NK-92 (cell line): ENCODE results near the gene FBXO46.

Source experiments
- DNase-seq: peaks from one replicate; lab custom pipeline; 2025; ENCODE audit not compliant: unreplicated experiment; lab: John Stamatoyannopoulos, UW

Gene FBXO46, protein sequence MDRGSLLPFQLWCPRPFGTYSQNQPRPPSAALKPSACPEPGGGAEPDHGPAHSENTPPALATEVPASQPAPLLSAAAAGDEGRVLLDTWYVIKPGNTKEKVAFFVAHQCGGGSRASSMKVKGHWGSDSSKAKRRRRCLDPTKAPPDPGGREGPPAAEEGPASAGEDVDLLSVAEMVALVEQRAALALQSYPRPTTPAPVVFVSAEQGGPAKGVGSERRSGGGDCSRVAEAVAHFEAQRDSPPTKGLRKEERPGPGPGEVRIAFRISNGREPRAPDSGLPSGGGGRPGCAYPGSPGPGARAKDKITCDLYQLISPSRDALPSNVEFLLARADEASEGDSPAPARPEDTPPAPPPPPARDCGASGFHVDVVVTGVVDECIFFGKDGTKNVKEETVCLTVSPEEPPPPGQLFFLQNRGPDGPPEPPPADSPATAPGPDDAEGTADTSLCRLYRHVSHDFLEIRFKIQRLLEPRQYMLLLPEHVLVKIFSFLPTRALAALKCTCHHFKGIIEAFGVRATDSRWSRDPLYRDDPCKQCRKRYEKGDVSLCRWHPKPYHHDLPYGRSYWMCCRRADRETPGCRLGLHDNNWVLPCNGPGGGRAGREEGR

DNA sequence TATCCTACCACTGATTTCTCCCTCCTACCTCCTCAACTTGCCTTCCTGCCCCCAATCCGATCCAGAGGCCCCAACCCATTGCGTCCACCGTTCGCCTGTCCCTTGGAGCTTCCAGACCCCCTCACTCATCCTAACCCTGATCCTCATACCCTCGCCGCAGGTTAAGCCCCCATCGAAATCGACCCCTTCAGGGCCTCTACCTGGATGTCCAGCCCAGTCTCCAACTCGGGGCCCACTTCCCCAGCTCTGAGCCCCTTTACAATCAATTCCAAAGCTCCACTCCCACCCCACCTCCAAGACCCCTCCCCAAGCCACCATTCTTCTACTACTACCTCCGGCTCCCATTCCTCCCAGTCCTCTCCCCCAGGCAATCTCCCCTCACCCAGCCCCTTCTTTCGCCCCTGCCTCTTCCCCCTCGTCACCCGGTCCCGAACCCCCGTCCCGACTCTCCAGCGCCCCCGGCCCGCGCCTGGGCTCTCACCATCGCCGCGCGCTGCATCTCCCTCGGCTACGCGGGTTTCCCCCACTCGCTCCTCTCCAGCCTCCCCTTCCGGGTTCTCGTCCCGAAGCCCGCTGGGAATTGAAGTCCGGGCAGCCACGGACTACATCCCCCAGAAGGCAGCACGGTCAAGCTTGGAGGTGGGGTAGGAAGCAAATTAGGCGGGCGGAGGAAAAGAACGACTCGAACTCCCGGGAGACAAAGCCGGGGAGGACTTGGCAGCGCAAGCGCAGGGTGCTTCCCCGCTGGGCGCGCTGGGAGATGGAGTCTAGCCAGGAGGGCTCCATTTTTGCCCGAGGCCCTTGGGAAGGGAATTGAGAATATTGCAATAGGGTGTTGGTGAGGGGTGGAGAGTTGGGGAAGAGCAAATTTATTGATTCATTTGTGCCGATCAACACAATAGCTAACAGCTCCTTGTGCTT lies at the start of gene FBXO46:
TSS of gene FBXO46 (minus strand) at position 529 of the 921 bp plus-strand sequence. CDS start 17,401 bp downstream, outside the sequence.
- peak; percentile 53 for DNase-seq

DNA sequence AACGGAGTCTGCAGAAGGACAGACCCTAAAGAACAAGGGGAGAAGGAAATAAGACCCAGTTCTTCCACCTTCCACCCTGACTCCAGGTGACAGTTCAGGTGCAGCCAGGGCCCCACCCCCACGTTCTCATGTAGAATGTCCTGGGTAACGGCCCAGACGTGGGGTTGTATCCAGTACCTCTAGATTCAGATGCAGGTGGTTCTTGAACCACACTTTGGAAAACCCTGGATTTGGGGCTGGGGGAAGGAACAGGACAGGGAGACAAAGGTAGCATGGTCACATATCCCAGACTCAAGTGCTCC lies 49.4 kb upstream of the FBXO46 start:
- no peak for DNase-seq

DNA sequence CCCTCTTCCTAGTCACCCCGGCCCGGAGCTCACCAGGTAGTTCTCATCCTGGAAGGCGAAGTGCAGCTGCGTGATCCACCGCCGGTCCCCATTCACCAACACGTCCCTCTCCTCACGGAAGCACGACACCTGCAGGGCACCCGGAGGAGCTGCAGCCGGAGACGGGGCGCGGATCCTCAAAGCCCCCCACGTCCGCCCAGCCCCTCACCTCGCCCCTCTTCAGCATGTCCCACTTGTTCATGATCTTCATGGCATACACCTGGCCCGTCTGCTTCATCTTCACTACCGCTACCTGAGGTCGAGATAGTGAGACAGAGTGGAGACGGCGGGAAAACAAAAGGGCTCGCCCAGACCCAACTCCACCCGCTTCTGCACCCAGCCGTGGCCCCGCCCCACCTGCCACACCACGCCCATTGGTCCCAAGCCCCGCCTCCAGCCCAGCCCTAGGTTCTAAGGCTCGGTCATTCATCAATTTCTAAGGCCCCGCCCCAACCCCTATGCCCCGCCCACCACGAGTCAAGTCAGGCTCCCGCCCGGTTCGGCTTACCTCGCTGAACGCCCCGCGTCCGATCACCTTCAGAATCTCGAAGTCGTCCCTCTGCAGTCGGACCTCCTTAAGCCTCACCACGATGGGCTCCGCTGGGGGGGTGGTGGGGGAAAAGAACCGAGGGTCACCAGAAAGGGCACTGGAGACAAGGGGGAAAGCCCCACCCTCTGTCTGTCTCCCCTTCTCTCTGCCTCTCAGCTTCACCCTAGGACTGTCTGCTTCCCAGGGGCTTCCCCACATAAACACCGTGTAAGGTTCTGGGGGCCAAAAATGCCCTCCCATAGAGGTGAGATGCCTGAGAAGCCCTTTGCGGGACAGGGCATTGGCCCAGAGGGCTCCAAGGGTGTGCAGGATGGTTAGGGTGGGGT lies 48.8 kb upstream of the FBXO46 start:
- no peak for DNase-seq

DNA sequence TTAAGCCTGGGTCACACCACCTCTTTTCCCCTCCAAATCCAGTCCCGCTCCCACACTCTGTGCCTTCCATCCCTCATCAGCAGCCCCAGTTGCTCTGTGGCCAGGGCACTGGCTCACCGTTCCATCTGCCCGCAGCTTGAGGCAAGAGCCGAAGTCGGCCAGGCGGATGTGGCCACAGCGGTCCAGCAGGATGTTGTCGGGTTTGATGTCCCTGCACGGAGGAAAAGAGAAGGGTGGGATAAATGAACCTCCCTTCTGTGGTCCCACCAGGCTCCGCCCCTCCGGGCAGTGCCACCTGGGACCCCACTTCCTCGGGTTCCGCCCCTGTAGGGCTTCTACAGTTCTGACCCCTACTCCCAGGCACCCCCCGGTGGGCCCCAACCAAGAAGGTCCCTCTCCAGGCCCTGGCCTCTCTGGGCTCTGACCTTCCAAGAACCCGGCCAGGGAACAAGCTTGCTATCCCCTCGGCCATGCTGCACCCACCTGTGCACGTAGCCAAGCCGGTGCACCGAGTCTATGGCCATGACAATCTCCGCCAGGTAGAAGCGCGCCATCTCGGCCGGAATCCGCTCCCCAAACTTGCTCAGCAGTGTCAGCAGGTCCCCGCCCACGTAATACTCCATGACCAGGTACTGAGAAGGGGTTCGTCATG lies 47.4 kb upstream of the FBXO46 start:
- DNase-seq: no peak

DNA sequence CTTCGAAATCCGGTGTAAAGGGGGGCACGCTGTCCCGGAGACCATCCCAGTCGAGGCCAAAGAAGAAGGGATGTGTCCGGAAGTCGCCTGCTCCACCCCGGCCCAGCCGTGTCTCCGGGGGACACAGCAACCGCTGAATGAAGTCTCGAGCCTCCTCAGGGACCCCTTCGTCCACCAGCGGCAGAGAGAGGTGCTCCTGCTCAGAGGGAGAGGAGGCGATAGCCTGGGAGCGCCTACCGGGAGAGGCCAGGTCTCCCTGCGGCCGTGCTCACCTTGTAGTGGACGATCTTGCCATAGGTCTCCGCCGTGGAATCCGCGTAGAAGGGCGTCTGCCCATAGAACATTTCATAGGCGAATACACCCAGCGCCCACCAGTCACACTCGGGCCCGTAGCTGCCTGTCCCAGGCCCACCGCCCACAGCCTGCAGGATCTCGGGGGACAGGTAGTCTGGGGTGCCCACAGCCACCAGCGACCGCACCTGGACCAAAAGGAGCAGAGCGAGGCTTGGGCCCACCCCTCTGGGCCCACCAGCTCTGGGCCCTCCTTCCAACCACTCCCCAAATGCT lies 46.8 kb upstream of the FBXO46 start:
- no peak for DNase-seq

DNA sequence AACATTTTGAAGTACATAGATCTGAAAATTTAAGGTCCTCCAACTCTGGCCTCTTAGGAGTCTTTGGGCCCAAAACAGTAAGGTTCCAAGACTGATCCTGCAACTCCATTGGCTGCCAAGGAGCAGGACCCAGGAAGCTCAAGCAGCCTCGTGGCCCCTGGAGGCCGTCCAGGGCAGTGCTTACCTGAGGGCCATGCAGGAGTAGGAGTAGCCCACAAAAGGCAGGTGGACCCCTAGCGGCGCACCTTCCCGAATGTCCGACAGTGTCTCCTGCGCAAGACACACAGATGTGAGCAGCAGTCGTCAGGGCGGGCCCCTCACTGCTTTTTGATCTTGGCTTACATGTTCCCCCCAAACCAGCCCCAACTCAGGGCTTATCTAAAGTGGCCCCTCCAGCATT lies 44.1 kb upstream of the FBXO46 start:
- DNase-seq: no peak

DNA sequence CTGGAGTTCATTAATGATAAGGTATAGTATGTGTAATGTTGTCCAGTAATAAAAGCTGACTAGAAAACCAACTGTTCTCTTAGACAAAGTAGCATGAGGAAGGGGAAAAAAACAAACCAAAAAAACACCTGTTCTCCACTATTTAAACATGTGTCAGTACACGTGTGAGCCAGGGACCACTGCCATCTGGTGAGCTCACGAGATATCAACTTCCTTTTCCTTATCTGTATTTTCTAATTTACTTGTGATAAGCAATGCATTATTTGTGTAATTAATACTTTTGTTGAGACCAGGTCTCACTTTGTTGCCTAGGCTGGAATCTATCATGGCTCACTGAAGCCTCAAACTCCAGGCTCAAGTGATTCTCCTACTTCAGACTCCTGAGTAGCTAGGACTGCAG lies 42.7 kb upstream of the FBXO46 start:
- DNase-seq: no peak

DNA sequence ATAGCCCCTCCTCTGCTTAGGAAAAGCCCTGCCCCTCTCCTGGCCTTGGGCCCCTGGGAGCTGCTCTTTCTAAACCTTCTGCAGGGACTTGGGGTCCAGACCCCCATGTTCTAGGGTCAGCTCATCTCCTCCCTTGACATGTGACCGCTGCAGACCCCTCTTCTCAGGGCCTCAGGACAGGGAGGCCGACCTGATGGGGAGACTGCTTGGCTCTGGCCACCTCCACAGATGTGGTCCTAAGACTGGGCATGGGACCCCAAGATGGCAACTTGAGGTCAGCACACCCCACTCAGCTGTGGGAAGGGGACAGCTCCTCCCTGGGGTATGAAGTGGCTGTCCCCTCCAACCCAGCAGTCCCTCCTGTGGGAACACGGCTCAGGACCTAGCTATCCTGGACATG lies 42.2 kb upstream of the FBXO46 start:
- no peak for DNase-seq

DNA sequence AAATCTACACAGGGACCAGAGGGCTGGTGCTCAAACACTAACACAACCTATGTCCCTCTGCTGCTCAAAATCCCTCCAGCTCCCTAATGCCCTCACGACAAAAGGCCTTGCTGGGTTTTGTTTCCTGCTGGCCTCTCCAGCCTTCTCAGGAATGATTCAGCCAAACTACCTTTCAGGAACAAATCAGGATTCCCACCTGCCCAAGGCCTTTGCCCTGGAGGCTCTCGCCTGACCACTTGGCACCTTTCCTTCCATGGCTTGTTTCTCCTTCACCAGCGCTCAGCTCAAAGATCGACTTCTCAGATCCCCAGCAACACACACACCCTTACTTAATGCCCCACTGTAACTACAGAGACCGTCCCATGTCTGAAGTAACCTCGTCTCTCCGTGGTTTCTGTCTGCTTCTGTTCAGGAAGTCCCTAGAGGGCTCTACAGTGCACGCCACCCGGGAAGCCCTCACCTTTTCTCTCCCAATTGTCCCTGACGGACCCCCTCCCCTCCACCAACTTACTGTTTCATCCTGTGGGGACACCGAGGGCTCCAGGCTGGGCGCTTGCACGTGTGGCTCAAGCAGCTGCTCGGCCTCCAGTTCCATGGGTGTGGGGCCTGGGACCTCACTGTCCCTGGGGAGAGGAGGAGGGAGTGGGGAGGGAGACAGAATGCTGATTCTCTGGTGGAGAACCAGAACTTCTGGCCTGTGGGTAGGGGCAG lies 41.6 kb upstream of the FBXO46 start:
- no peak for DNase-seq

DNA sequence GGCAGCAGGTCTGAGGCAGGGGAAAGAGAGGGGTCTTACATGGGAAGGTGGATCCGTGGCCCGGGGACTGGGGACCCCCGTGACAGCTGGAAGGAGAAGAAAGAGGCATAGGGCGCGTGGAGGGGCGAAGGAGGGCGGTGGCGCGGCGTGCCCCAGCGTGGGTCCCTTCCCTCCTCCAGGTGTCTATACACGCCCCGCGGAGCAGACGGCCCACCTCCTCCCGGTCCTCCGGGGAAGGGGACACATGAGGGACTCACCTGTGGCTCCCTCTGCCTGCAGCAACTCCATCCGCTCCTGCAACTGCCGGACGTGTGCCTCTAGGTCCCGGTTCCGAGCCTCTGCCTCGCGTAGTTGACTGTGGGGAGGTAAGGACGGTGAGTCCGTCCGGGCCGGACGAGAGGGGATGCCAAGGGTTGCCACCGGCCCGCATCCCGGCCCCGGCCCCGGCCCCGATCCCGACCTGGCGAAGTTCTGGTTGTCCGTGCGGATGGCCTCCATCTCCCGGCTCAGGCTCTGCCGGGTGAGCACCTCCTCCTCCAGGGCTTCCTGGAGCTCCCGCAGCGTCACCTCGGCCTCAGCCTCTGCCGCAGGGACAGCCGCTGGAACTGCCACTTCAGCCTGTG lies 40.7 kb upstream of the FBXO46 start:
- DNase-seq: no peak

DNA sequence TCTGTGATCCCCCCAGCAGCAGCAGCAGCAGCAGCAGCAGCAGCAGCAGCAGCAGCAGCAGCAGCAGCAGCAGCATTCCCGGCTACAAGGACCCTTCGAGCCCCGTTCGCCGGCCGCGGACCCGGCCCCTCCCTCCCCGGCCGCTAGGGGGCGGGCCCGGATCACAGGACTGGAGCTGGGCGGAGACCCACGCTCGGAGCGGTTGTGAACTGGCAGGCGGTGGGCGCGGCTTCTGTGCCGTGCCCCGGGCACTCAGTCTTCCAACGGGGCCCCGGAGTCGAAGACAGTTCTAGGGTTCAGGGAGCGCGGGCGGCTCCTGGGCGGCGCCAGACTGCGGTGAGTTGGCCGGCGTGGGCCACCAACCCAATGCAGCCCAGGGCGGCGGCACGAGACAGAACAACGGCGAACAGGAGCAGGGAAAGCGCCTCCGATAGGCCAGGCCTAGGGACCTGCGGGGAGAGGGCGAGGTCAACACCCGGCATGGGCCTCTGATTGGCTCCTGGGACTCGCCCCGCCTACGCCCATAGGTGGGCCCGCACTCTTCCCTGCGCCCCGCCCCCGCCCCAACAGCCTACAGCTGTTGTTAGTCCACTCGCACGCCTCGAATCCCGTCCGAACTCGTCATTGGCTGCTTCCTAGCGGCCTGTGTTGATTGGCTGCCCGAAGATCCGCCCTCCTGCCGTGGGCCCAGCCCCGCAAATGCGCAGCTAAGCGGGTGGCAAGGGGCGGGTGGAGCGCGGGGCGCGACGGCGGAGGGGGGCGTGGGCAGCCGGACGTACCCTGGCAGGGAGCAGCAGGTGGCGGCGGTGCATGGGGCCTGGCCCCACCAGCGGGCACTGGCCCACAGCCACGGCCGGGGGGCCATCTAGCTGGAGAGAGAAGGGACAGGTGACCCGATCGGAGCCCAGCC lies 39.8 kb upstream of the FBXO46 start:
- no peak for DNase-seq

DNA sequence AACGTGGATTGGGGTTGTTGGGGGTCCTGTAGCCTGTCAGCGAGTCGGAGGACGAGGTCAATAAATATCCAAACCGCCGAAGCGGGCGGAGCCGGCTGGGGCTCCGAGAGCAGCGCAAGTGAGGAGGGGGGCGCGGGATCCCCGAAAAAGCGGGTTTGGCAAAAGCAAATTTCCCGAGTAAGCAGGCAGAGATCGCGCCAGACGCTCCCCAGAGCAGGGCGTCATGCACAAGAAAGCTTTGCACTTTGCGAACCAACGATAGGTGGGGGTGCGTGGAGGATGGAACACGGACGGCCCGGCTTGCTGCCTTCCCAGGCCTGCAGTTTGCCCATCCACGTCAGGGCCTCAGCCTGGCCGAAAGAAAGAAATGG lies 39.1 kb upstream of the FBXO46 start:
- no peak for DNase-seq

DNA sequence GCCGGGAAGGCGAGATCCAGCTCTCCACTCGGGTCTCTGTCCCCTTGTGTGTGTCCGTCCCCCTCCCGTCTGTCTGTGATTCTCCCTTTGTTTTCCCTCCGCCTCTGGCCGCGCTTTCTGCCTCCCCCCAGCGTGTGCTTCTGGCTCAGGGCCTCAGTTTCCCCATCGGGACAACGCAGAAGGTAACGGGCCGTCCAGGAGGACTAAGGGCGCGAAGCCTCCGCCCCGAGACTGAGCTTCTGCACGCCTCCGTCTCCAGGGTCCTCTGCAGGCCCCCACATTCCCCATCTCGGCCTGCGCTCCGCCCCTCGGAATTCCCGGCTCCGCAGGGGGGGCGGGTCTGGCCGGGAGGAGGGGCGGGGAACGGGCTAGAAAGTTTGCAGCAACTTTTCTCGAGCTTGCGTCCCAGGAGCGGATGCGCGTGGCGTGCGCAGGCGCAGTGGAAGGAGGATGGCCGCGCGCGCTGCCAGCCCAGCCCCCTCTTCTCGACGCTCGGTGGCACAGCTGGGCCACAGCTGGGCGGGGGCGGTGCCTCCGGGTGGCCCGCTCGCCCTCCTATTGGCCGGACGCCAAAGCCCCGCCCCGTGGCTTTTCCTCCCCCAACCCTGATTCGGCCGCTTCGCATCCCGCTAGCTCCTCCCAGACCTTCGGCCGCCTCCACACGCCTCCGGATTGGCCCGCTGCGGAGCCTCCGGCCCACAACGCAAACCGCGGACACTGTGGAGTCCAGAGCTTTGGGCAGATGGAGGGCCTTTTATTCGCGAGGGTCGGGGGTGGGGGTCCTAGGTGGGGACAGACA lies 38.5 kb upstream of the FBXO46 start, which contains the start of gene SIX5:
TSS of gene SIX5 (minus strand) at position 269 of the 799 bp plus-strand sequence. CDS start 408 bp downstream, outside the sequence.
- DNase-seq: peak; percentile 44

DNA sequence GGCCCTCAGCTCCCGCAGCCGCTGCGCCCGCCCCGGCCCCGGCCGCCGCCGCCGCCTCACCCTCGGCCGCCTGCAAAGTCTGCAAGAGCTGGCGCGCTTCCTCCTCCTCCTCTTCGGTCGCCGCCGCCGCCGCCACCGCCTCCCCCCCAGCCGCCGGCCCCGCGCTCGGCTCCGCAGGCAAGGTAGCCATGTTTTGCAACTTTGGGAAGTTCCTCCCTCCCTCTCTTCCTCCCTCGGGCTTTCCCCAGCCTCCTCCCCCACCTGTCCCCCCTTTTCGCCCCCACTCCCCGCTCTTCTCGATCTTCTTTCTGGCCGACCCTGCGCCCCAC lies 37.9 kb upstream of the FBXO46 start:
- no peak for DNase-seq

DNA sequence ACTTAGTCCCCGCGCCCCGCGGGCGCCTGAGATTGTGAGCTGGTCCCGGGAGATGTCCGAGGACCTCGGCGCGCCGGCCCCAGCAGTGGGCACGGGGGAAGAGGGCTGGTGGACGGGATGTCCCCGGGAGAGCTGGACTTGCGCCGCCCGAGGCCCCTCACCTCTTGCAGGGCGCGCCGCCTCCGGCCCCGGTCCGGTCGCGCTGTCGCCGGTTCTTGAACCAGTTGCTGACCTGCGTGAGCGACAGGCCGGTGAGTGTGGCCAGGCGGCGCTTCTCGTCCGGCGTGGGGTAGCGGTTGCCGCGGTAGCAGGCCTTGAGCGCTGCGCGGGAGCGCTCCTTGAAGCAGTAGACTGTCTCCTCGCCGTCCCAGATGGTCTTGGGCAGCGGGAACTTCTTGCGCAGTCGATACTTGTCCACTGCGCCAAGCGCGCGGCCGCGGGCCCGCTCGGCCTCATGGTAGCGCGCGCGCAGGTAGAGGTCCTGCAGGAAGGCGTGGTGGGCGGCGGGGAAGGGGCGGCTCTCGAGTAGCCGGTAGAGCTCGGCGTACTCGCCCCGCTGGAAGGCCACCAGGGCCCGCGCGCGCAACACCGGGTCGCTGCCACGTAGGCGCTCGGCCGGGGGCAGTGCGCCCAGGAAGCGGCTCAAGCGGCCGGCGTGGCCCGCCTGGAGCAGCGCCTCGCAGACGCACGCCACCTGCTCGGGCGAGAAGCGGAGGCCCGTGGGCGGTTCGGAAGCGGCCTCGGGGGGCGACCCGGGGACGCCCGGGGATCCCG lies 37.4 kb upstream of the FBXO46 start:
- no peak for DNase-seq

DNA sequence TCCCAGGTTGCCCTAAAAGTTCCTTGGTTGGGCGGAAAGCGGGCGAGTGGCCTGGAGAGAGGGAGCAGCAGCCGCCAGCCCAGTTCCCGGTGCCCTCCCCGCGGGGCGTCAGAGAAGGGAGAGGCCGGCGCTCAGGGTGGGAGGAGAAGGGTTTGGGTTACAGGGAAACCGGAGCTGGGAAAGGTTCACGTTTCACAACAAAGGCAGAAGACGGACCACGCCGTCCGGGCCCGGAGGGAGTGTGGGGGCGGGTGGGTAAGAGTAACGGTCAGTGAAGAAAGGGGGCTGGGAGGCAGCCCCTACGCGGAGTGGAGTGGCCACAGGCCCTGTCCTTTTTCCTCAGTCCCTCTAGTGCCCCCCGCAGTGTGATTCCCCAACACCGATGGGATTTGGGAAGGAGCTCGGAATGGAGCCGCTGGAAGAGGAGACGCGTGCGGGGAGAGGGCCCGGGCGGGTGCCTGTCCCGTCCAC lies 36.7 kb upstream of the FBXO46 start:
- no peak for DNase-seq
